GM23338 (cell line): ENCODE results near the gene GSTK1.

ENCODE experiments used
- CREB1 ChIP-seq: fragments of 250-450 bp; sonication (Bioruptor Pico); IDR thresholded peaks from 2 replicates; pipeline ENCODE4 v1.5.0; 2020; ENCODE audit warnings: low read depth, mild to moderate bottlenecking, moderate library complexity
- CTCF ChIP-seq, 2 experiments: fragments of 200-600 bp in 1 of 2; sonication (generic) in 1 of 2; conservative IDR thresholded peaks; 2 replicates each; pipeline versions ENCODE4 v1.5.1 to v1.6.1; 2016 to 2017; ENCODE audit warnings: antibody characterized with exemption in 2 of 2, low read depth in 2 of 2, mild to moderate bottlenecking in 2 of 2, moderate library complexity in 1 of 2
- ETS1 ChIP-seq: IDR thresholded peaks from 2 replicates; pipeline ENCODE4 v1.6.1; 2016; ENCODE audit warnings: antibody characterized with exemption
- EZH2 ChIP-seq: fragments of 200-600 bp; sonication (generic); IDR thresholded peaks from one replicate; pipeline ENCODE4 v1.8.0; 2017; ENCODE audit warnings: antibody characterized with exemption, mild to moderate bottlenecking, low read depth; ENCODE audit not compliant: unreplicated experiment
- EZH2phosphoT487 ChIP-seq: fragments of 200-600 bp; sonication (generic); IDR thresholded peaks from one replicate; pipeline ENCODE4 v1.8.1; 2018; ENCODE audit warnings: antibody characterized with exemption; ENCODE audit not compliant: unreplicated experiment
- JUNB ChIP-seq: IDR thresholded peaks from one replicate; pipeline ENCODE4 v1.6.1; 2016; ENCODE audit warnings: antibody characterized with exemption; ENCODE audit not compliant: unreplicated experiment
- NANOG ChIP-seq: IDR thresholded peaks from 2 replicates; pipeline ENCODE4 v1.6.1; 2016; ENCODE audit warnings: antibody characterized with exemption, borderline replicate concordance
- POLR2AphosphoS5 ChIP-seq: IDR thresholded peaks from 2 replicates; pipeline ENCODE4 v1.6.1; 2016; ENCODE audit warnings: antibody characterized with exemption, low read depth
- REST ChIP-seq: IDR thresholded peaks from one replicate; pipeline ENCODE4 v1.6.1; 2018; ENCODE audit warnings: antibody characterized with exemption; ENCODE audit not compliant: unreplicated experiment

- TF ChIP-seq EZH2 (no peak), CTCF (conservative IDR thresholded peaks at IDR 0.05; ENCODE audit: low read depth in 2 of 2) (no peak), ETS1 (no peak), POLR2AphosphoS5 (no peak), EZH2phosphoT487 (no peak), REST (no peak), CREB1 (CRISPR knock-in tag) (no peak), NANOG (no peak), JUNB (no peak)
Observed at GRCh38 chr7:143237366-143237765, 25.9 kb upstream of the GSTK1 start.
